Islet precursor cell (in vitro differentiated cells): ENCODE results near the gene NDUFB3.
"Not testable (repeated sequence)": the region's sequence is repeated elsewhere in the genome, so short reads cannot be mapped to it uniquely, and the experiment has no call there.

Experiments used
- DNase-seq: peaks from one replicate; pipeline ENCODE4 v3.0.0-alpha.2; 2018

NDUFB3 gene

GRCh38 chr2:201071479-201072200 is at the start of gene NDUFB3, which contains the start of gene HYCC2:
Gene NDUFB3 (plus strand): TSS chr2:201072001. CDS start chr2:201078883, 6,882 bp downstream.
Gene HYCC2 (minus strand): TSS chr2:201071671. CDS start chr2:201024009, 47,662 bp downstream.
- peak; percentile 97 for DNase-seq

DNA sequence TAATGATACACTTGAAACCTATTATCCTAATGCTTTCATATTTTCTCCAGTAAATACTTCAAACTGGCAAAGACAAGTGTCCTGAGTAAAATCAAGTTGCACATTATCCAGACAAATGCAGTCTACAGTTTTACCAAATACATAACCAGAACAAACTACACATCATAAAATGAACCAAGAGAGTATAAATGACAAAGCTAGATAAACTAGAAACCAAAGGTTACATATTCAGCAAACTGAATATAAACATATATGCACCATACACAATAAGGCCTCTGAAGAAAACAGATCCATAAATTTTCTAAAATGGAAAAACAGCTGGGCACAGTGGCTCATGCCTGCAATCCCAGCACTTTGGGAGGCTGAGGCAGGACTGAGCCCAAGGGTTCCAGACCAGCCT is 47.3 kb upstream of the NDUFB3 start:
- DNase-seq, result no peak

GRCh38 chr2:201034355-201034754 is 37.4 kb upstream of the NDUFB3 start:
- DNase-seq, result not testable (repeated sequence)

- not testable (repeated sequence) for DNase-seq
Observed at GRCh38 chr2:201038361-201038760, 33.4 kb upstream of the NDUFB3 start.

- no peak for DNase-seq
Observed at GRCh38 chr2:201038855-201039254, 32.9 kb upstream of the NDUFB3 start.

- DNase-seq, result no peak
Observed at GRCh38 chr2:201040867-201041628, 30.8 kb upstream of the NDUFB3 start.

GRCh38 chr2:201042451-201042850 is 29.4 kb upstream of the NDUFB3 start:
- DNase-seq, result not testable (repeated sequence)

GRCh38 chr2:201043050-201043449 is 28.8 kb upstream of the NDUFB3 start:
- DNase-seq, result not testable (repeated sequence)

DNA sequence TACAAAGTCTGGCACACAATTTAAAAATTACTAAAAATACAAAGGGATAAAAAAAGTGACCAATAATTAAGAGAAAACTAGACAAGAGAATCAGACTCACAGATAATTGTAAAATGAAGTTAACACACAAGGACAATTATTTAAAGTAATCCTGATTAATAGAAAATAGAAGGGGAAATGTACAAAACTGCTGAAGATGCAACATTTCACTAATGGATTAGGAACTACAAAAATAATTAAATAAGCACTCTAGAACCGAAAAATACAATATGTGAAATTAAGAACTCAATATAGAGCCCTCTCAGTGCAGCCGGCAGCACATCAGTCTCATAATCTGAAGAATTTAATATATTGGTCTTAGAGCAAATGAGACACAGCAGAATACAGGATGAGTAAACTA is 24.9 kb upstream of the NDUFB3 start:
- DNase-seq, result no peak

GRCh38 chr2:201049455-201049854 is 22.3 kb upstream of the NDUFB3 start:
- DNase-seq, result no peak

DNA sequence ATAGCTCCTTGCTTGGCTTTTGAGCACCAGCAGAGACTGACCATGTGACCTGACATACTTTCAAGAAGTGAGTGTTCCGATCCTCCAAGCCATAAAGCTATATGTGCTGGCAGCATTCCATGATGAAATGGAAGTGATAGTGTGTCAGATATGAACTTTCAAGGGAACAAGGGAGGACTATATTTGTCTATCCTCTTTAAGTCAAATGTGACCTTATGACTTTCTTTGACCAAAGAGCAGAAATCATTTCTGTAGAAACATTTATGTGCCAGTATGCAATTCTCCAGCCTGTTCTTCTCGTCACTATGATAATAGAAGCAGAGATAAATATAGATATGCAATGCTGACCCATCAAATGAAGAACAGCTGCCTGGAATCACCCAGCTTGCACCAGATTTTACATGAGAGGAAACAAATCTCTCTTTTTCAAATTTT is 14.7 kb upstream of the NDUFB3 start:
- no peak for DNase-seq

GRCh38 chr2:201057715-201058248 is 14.0 kb upstream of the NDUFB3 start:
- no peak for DNase-seq

DNA sequence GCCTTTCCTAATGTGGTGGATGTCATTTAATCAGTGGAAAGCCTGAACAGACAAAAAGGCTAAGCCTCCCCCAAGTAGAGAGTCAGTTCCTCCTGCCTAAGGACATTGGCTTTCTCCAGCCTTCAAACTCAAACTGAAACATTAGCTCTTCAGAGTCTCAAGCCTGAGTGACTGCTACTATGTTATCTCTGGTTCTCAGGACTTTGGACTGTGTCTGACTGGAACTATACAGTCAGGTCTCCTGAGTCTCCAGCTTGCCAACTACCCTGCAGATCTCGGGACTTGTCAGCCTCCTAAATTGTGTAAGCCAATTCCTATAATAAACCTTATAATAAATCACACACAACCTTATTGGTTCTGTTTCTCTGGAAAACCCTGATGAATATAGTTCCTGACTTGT is 12.9 kb upstream of the NDUFB3 start:
- DNase-seq, result no peak

DNA sequence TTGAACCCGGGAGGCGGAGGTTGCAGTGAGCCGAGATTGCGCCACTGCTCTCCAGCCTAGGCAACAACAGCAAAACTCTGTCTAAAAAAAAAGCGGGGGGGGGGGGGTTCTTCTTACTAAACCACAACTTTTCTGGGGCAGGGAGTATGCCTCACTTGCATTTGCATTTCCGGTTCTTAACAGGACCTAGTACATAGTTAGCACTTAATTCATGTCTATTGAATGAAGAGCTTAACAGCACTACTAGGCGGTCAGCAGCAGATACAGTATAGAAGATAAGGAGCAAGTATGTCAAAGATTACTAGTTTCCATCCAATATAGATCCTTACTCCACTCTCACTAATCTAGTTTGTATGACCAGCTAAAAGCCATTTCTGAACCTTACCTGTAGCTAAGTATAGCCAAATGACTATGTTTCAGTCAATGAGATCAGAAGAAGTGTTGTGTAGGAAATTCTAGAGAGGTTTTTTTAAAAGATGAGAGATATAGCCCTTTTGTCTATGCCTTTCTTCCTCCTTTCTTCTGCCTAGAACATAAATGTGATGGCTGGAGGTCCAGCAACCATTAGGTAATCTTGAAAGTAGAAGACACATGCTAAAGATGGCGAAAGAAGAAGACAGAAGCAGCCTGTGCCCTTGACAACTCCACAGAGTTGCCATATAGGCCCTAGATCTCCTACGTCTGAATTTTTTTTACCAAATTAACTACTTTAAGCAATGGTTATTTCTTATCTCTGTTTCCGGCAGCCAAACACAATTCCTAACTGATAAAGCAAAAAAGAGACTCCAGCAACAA is 11.6 kb upstream of the NDUFB3 start:
- no peak for DNase-seq

GRCh38 chr2:201063516-201063915 is 8.3 kb upstream of the NDUFB3 start:
- DNase-seq, result not testable (repeated sequence)

DNA sequence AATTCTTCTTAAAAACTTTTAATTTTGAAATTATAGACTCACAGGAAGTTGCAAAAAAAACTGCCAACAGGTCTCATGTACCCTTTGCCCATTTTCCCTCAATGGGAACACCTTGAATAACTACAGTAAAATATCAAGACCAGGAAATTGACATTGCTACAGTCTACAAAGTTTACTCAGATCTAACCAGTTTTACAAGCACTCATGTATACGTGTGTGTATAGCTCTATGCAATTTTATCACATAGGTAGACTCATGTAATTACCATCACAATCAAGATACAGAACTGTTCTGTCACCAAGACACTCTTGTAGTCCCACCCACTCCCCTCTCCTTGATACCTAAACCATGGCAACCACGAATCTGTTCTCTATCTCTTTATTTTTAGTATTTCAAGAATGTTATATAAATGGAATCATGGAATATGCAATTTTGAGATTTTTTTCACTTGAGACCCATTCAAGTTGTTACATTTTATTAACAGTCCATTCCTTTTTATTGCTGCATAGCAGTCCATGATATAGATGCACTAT is 6.9 kb upstream of the NDUFB3 start:
- no peak for DNase-seq

GRCh38 chr2:201070948-201071478 is 788 bp upstream of the NDUFB3 start:
- DNase-seq, result no peak

DNA sequence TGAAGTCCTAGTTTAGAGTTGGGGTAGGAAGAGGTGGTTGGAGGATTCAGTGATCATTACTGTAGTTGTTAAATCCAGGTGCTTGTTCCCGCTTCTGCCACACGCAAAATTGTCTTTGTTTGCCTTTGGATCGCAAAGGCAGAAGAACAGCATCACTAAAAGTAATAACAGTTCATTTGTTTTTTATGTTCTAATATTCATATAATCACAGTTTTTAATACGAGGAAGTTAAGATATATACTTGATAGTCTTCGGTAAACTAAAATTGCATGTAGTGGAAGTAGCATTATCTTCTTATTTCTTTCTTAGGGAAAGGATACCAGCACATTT is 365 bp downstream of the NDUFB3 start:
- no peak for DNase-seq

DNA sequence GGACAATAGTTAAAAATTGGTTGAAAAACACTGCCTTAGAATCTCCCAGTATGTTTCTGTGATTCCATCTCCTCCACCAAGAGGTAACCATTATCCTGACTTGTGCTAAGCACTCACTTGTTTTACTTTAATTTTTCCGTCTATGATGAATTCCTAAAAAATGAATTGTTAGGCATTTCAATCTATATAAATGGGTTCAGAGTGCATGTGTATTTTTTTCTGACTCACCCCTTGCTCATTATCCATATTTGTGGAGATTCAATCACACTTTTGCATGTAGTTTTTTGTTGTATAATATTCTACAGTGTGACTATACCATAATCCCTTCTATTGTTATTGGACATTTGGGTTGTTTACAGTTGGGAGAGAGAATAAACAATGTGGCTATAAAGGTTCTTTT is 1.3 kb downstream of the NDUFB3 start:
- DNase-seq, result no peak

- DNase-seq, result no peak
Observed at GRCh38 chr2:201074996-201075395, 3.2 kb downstream of the NDUFB3 start.

- DNase-seq, result no peak
Observed at GRCh38 chr2:201084863-201085262, 13.1 kb downstream of the NDUFB3 start.

GRCh38 chr2:201090574-201090973 is 18.8 kb downstream of the NDUFB3 start:
- no peak for DNase-seq

DNA sequence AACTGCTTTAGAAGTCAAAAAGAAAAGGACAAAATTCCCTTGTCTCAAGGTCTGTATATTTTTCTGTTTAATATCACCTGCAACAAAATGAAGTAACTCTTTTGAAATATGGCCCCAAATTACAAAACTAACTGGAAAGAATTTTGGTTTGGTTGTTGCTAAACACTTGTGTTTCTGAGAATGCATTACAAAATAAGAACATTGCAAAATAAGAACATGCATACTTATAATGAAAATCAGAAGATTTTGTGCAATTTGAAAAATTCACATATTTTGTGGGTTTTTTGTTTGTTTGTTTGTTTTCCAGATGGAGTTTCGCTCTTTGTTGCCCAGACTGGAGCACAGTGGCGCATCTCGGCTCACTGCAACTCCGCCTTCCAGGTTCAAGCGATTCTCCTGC is 21.8 kb downstream of the NDUFB3 start:
- DNase-seq, result no peak
